Upper lobe of left lung (tissue), 6 donors: ENCODE measurements around the gene SPTLC2. TPM values are rescaled to one million over a fixed set of nuclear protein-coding genes. Genes with fewer than 3 reads are reported as not detected.

Source experiments
- ATAC-seq, 2 donors: fragments of 200-7000 bp; cut with Tn5 transposase; one replicate each; pipeline ENCODE4 v1.9.1; 2022; ENCODE audit warnings: mild to moderate bottlenecking in 2 of 2, moderate library complexity in 2 of 2; ENCODE audit not compliant: low FRiP score in 2 of 2
- DNase-seq, 2 donors: peaks; one replicate each; pipeline ENCODE4 v3.0.0-alpha.2; 2019 to 2020
- H3K27ac ChIP-seq, 4 donors: fragments of 200-600 bp; sonication (generic); one replicate each; pipeline ENCODE4 v1.5.1; 2016 to 2019
- H3K27me3 ChIP-seq, 4 donors: fragments of 200-600 bp; sonication (generic); one replicate each; pipeline ENCODE4 v1.5.1; 2017 to 2019
- H3K36me3 ChIP-seq, 4 donors: fragments of 200-600 bp; sonication (generic); one replicate each; pipeline ENCODE4 v1.5.1; 2016 to 2019
- H3K4me1 ChIP-seq, 4 donors: fragments of 200-600 bp; sonication (generic); one replicate each; pipeline ENCODE4 v1.5.1; 2018 to 2019
- H3K4me3 ChIP-seq, 4 donors: fragments of 200-600 bp; sonication (generic); one replicate each; pipeline ENCODE4 v1.5.1; 2017 to 2019; ENCODE audit warnings: mild to moderate bottlenecking in 2 of 4, moderate library complexity in 1 of 4
- H3K9me3 ChIP-seq, 4 donors: fragments of 200-600 bp; sonication (generic); one replicate each; pipeline ENCODE4 v1.5.1; 2018 to 2019
- EP300 ChIP-seq, 4 donors: sonication (generic); formaldehyde crosslinking; IDR thresholded peaks; one replicate each; pipeline ENCODE4 v1.5.1; 2017; ENCODE audit warnings: antibody characterized with exemption in 4 of 4, control low read depth in 2 of 4
- POLR2A ChIP-seq, 4 donors: fragments of 450-650 bp; IDR thresholded peaks; one replicate each; pipeline ENCODE4 v1.5.1; 2016 to 2017; ENCODE audit warnings: antibody characterized with exemption in 4 of 4, mild to moderate bottlenecking in 2 of 4
- POLR2AphosphoS5 ChIP-seq, 2 donors: sonication (generic); formaldehyde crosslinking; IDR thresholded peaks; one replicate each; pipeline ENCODE4 v1.5.1; 2017; ENCODE audit warnings: antibody characterized with exemption in 2 of 2
- WGBS, 2 donors: methylation state at CpG; one replicate each; pipeline ENCODE4 v1.1.5; 2017 to 2018; 5-methylcytosine and 5-hydroxymethylcytosine counted together
- small RNA-seq, 4 donors: library from RNA; depleted of rRNA; stranded (forward); fragments of <200 nt; gene quantifications; one replicate each; pipeline ENCODE3, GENCODE V24; 2016
- total RNA-seq, 6 donors: library from RNA; depleted of rRNA in 4 of 6; stranded (reverse); fragments of >200 nt in 4 of 6; gene quantifications; one replicate each; pipeline versions ENCODE4 v1.1.0 to v1.2.1, GENCODE V29; 2016 to 2021
- TF ChIP-seq, protein P1 (sequence below), 6 experiments: fragments of 450-650 bp in 4 of 6; fragments of 200-600 bp in 2 of 6; sonication (generic) in 2 of 6; IDR thresholded peaks; one replicate each; pipeline ENCODE4 v1.5.1; 2016 to 2019; ENCODE audit warnings: antibody characterized with exemption in 6 of 6
- donor health status: DM: no; HTN: no; CAD: no; lungs with moderate emphysema.
- donor health status: DM: no; HTN: yes; CAD: no; lungs with severe emphysema.

Gene SPTLC2
- total RNA-seq, 6 donors from 2014 or later, result 28.0 to 72.3 (median 37.7) TPM

DNA sequence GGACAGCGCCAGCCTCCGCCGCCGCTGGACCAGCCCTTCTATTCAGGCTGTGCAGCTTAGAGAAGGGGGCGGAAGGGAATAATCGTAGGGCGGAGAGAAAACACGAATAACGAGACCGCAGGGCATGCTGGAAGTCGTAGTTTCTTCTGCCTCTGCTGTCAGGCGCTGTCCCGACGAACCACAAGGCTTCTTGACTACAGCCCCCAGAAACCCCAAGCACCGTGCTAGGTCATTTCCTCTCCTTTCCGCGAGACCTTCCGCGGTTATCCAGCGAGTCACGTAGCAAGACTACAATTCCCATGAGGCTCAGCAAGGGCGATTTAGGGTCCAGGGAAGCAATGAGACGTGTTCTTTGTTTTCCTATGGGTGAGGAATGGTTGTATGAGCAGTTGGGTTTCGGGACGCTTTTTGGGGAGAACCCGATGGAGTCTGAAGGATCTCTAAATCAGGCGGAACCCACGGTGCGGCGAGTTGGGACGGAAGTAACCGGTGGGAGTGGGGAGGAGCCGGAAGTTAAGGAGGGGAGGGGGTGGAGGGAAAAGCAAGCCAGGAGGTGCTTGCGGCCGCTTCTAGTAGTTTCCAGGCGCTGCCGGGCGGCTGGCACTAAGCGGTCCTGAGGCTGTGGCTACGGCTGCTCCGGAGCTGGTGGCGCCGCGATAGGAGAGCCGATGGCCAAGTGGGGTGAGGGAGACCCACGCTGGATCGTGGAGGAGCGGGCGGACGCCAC, 158.8 kb downstream of the SPTLC2 start, which contains the start of the genes AHSA1 and VIPAS39:
Gene AHSA1 (plus strand): TSS at position 572 of the 727 bp plus-strand sequence. CDS start 97 bp downstream, at position 669.
Gene VIPAS39 (minus strand): TSS at position 80 of the 727 bp plus-strand sequence. CDS start 3,499 bp downstream, outside the sequence.
- peaks cover 16 to 44% (median 32%) of the 10 kb centered on the region in 4 donors for H3K36me3 ChIP-seq
- peak; percentile 91 to 99 for DNase-seq
- H3K4me1 ChIP-seq, result peaks cover 17 to 26% (median 21%) of the 10 kb centered on the region in 4 donors
- H3K4me3 ChIP-seq, result peak within 1 kb of the TSS; percentile 75 to 99 (median 88)
- peak within 1 kb of the TSS; percentile 84 to 97 (median 90) for H3K27ac ChIP-seq
- no peaks in the 10 kb centered on the region for H3K27me3 ChIP-seq
- peak; percentile 99 for ATAC-seq
- H3K9me3 ChIP-seq, result no peaks in the 10 kb centered on the region
- TF ChIP-seq, protein P1, sequence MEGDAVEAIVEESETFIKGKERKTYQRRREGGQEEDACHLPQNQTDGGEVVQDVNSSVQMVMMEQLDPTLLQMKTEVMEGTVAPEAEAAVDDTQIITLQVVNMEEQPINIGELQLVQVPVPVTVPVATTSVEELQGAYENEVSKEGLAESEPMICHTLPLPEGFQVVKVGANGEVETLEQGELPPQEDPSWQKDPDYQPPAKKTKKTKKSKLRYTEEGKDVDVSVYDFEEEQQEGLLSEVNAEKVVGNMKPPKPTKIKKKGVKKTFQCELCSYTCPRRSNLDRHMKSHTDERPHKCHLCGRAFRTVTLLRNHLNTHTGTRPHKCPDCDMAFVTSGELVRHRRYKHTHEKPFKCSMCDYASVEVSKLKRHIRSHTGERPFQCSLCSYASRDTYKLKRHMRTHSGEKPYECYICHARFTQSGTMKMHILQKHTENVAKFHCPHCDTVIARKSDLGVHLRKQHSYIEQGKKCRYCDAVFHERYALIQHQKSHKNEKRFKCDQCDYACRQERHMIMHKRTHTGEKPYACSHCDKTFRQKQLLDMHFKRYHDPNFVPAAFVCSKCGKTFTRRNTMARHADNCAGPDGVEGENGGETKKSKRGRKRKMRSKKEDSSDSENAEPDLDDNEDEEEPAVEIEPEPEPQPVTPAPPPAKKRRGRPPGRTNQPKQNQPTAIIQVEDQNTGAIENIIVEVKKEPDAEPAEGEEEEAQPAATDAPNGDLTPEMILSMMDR (IDR thresholded peaks at IDR 0.05), result no peak
- no peak for TF ChIP-seq EP300 (IDR thresholded peaks at IDR 0.05)
- peak in 1 of 2 donors; percentile 87 for TF ChIP-seq POLR2AphosphoS5 (IDR thresholded peaks at IDR 0.05)
- peak in 3 of 4 donors; percentile 53 to 62 (median 59) for TF ChIP-seq POLR2A (IDR thresholded peaks at IDR 0.05)
- WGBS, 2 donors, result 0 to 2% methylated on average over 43 to 50 of the region's 50 CpGs

DNA sequence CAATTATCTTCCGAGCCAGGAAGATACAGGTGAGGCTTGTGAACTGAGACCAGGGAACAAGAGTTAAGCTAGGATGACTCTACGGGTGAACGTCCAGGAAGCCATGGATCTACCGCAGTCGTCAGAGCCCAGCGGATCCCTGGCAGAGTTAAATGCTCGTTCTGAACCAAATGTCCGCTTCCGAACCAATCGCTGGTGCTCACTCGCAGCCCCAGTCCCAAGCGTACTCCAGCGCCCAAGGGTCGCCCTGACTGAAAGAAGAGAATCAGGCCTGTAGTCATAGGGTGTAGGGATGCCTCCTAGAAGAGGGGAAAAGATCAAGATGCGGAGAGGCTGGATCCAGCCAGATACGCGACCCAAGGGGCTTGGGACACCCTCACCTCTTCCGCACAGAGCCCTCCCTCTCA, 159.3 kb downstream of the SPTLC2 start:
- ATAC-seq, result peak in 1 of 2 donors; percentile 5
- TF ChIP-seq POLR2AphosphoS5 (IDR thresholded peaks at IDR 0.05) (no peak), POLR2A (IDR thresholded peaks at IDR 0.05) (peak in 2 of 4 donors; percentile 68)
- peak overlapping the region; percentile 75 to 99 (median 80) for H3K4me3 ChIP-seq
- peak overlapping the region; percentile 84 to 97 (median 90) for H3K27ac ChIP-seq
- no peaks in the 10 kb centered on the region for H3K9me3 ChIP-seq
- H3K36me3 ChIP-seq, result peaks cover 11 to 44% (median 27%) of the 10 kb centered on the region in 4 donors
- no peaks in the 10 kb centered on the region for H3K27me3 ChIP-seq
- DNase-seq, result no peak
- whole genome bisulfite sequencing, 2 donors, result 0% methylated on average over 16 to 18 of the region's 18 CpGs
- H3K4me1 ChIP-seq, result peaks cover 17 to 26% (median 21%) of the 10 kb centered on the region in 4 donors

Small RNA genes within 50 kb of the gene (small RNA-seq; reads per million reads assigned to genes)
- 0 reads per million in 4 donors for gene COX6CP11
- 0 reads per million in 4 donors for gene RF00404
- gene RN7SL587P, result 0 reads per million in 4 donors

Other genes starting within 250 kb of the SPTLC2 start
- 10 to 100 TPM in 4 of 6 donors, 1 to 10 TPM in 2; 7.8 to 20.6 (median 11.2) TPM for gene TMED8, start 239.5 kb downstream of the SPTLC2 start, total RNA-seq
- 1 to 10 TPM in 4 of 6 donors, under 1 TPM in 2; 0.67 to 8.8 (median 1.5) TPM for gene SAMD15, start 239.3 kb downstream of the SPTLC2 start, total RNA-seq
- under 1 TPM in 4 of 6 donors, not detected in 2; 0.30 to 0.40 (median 0.31) TPM for gene NOXRED1, start 193.1 kb downstream of the SPTLC2 start, total RNA-seq
- gene VIPAS39, start 159.0 kb downstream of the SPTLC2 start, total RNA-seq, result 10 to 100 TPM in 4 of 6 donors, 1 to 10 TPM in 2; 7.1 to 19.2 (median 16.8) TPM
- 100 to 1,000 TPM in 1 of 6 donors, 10 to 100 TPM in 5; 41.9 to 110 (median 93.3) TPM for gene AHSA1, start 158.5 kb downstream of the SPTLC2 start, total RNA-seq
- gene ISM2, start 117.8 kb downstream of the SPTLC2 start, total RNA-seq, result not detected
- 10 to 100 TPM in 3 of 6 donors, 1 to 10 TPM in 3; 6.3 to 10.8 (median 9.0) TPM for gene ALKBH1, start 91.4 kb upstream of the SPTLC2 start, total RNA-seq
- gene SLIRP, start 91.5 kb upstream of the SPTLC2 start, total RNA-seq, result 100 to 1,000 TPM in 2 of 6 donors, 10 to 100 TPM in 4; 38.6 to 109 (median 60.3) TPM
- 10 to 100 TPM; 40.6 to 62.6 (median 58.9) TPM for gene SNW1, start 144.5 kb upstream of the SPTLC2 start, total RNA-seq
- 10 to 100 TPM in 3 of 6 donors, 1 to 10 TPM in 3; 5.6 to 40.3 (median 9.2) TPM for gene ADCK1, start 183.5 kb upstream of the SPTLC2 start, total RNA-seq